Measurements from ENCODE around the gene MYL4. TPM values are rescaled to one million over a fixed set of nuclear protein-coding genes. Genes with fewer than 3 reads are reported as not detected.

MYL4 gene
- total and polyA plus RNA-seq, 10 of the 15 experiments (the other 5 are each of a cell fraction or from before 2014, with no cell fraction given), result 0.23 to 1.6 (median 0.58) TPM; not detected in 3

DNA sequence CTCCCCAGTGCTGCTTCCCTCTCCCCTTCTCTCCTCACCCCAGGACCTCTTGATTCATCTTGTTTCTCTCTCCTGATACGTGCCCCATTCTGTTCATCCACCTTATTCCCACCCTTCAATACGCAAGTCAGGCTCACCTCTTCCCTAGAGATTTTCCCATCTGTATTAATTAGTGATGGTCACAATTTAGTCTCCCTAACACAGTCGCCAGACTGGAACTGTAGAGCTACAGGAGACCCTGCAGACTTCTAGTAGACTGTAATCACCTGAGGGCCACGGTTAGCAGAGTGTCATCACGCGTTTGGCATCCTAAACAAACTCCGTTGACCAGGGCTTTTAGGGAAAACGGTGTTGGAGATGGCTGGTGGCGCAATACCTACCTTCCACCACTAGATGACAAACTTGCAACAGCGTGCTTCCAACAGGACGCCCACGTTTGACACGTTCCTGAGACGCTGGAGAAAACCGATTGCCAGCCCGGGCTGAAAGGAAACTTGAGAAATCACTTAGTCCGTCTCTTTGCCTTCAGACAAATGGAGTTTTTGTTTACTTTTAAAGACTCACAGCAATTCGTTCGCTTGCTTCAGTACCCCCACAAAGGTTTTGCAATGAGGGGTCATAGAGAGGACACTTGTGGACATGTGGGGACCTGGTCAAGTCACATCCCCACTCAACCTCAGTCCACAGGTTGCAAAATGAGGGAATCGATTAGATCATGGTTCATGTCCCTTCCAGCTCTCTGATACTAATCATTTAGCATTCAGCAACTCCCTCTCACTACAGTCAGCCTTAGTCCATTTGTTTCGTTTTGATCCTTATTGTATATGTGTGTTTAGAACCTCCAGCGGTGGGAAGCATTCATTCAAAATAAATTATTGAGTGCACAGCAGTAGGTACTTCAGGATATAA, 20.6 kb downstream of the MYL4 start (continued):
- TF ChIP-seq, protein P1, sequence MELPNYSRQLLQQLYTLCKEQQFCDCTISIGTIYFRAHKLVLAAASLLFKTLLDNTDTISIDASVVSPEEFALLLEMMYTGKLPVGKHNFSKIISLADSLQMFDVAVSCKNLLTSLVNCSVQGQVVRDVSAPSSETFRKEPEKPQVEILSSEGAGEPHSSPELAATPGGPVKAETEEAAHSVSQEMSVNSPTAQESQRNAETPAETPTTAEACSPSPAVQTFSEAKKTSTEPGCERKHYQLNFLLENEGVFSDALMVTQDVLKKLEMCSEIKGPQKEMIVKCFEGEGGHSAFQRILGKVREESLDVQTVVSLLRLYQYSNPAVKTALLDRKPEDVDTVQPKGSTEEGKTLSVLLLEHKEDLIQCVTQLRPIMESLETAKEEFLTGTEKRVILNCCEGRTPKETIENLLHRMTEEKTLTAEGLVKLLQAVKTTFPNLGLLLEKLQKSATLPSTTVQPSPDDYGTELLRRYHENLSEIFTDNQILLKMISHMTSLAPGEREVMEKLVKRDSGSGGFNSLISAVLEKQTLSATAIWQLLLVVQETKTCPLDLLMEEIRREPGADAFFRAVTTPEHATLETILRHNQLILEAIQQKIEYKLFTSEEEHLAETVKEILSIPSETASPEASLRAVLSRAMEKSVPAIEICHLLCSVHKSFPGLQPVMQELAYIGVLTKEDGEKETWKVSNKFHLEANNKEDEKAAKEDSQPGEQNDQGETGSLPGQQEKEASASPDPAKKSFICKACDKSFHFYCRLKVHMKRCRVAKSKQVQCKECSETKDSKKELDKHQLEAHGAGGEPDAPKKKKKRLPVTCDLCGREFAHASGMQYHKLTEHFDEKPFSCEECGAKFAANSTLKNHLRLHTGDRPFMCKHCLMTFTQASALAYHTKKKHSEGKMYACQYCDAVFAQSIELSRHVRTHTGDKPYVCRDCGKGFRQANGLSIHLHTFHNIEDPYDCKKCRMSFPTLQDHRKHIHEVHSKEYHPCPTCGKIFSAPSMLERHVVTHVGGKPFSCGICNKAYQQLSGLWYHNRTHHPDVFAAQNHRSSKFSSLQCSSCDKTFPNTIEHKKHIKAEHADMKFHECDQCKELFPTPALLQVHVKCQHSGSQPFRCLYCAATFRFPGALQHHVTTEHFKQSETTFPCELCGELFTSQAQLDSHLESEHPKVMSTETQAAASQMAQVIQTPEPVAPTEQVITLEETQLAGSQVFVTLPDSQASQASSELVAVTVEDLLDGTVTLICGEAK (IDR thresholded peaks at IDR 0.05; ENCODE audit: borderline replicate concordance), result no peak
- peak; percentile 46 to 73 for TF ChIP-seq IKZF2 (IDR thresholded peaks at IDR 0.05)
- TF ChIP-seq, protein P2, sequence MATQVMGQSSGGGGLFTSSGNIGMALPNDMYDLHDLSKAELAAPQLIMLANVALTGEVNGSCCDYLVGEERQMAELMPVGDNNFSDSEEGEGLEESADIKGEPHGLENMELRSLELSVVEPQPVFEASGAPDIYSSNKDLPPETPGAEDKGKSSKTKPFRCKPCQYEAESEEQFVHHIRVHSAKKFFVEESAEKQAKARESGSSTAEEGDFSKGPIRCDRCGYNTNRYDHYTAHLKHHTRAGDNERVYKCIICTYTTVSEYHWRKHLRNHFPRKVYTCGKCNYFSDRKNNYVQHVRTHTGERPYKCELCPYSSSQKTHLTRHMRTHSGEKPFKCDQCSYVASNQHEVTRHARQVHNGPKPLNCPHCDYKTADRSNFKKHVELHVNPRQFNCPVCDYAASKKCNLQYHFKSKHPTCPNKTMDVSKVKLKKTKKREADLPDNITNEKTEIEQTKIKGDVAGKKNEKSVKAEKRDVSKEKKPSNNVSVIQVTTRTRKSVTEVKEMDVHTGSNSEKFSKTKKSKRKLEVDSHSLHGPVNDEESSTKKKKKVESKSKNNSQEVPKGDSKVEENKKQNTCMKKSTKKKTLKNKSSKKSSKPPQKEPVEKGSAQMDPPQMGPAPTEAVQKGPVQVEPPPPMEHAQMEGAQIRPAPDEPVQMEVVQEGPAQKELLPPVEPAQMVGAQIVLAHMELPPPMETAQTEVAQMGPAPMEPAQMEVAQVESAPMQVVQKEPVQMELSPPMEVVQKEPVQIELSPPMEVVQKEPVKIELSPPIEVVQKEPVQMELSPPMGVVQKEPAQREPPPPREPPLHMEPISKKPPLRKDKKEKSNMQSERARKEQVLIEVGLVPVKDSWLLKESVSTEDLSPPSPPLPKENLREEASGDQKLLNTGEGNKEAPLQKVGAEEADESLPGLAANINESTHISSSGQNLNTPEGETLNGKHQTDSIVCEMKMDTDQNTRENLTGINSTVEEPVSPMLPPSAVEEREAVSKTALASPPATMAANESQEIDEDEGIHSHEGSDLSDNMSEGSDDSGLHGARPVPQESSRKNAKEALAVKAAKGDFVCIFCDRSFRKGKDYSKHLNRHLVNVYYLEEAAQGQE (IDR thresholded peaks at IDR 0.05; ENCODE audit: low read depth, low read length), result no peak
- no peak for TF ChIP-seq BACH1 (IDR thresholded peaks at IDR 0.05; ENCODE audit: borderline replicate concordance)
- TF ChIP-seq WRNIP1 (IDR thresholded peaks at IDR 0.05; ENCODE audit: borderline replicate concordance, low read depth, low read length), result no peak
- no peak for TF ChIP-seq EZH2 (IDR thresholded peaks at IDR 0.05; ENCODE audit: borderline replicate concordance, control insufficient read depth, low read depth, low read length)
- TF ChIP-seq, protein P3, sequence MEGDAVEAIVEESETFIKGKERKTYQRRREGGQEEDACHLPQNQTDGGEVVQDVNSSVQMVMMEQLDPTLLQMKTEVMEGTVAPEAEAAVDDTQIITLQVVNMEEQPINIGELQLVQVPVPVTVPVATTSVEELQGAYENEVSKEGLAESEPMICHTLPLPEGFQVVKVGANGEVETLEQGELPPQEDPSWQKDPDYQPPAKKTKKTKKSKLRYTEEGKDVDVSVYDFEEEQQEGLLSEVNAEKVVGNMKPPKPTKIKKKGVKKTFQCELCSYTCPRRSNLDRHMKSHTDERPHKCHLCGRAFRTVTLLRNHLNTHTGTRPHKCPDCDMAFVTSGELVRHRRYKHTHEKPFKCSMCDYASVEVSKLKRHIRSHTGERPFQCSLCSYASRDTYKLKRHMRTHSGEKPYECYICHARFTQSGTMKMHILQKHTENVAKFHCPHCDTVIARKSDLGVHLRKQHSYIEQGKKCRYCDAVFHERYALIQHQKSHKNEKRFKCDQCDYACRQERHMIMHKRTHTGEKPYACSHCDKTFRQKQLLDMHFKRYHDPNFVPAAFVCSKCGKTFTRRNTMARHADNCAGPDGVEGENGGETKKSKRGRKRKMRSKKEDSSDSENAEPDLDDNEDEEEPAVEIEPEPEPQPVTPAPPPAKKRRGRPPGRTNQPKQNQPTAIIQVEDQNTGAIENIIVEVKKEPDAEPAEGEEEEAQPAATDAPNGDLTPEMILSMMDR (IDR thresholded peaks at IDR 0.05 in 2 of 3, conservative IDR thresholded peaks at IDR 0.05 in 1 of 3; ENCODE audit: control insufficient read depth in 2 of 3, extremely low read depth in 1 of 3, insufficient read depth in 1 of 3, low read depth in 3 of 3, low read length in 3 of 3), result peak; percentile 99 to 100 (median 100); a peak in 5 of 6 replicates
- no peak for TF ChIP-seq PAX8 (IDR thresholded peaks at IDR 0.05)
- peak; percentile 81 for TF ChIP-seq ZSCAN29 (IDR thresholded peaks at IDR 0.05)
- peak; percentile 32; the same call in 1 of the 2 replicates for TF ChIP-seq CREM (IDR thresholded peaks at IDR 0.05; ENCODE audit: low read depth)
- no peak for TF ChIP-seq SUPT20H (IDR thresholded peaks at IDR 0.05; ENCODE audit: borderline replicate concordance, control insufficient read depth, low read depth, low read length)
- TF ChIP-seq JUND (IDR thresholded peaks at IDR 0.05; ENCODE audit: low read depth, low read length), result no peak
- no peak for TF ChIP-seq MYC (IDR thresholded peaks at IDR 0.05; ENCODE audit: insufficient read depth, insufficient read length, insufficient replicate concordance, low read length, severe bottlenecking)
- peak; percentile 90 for TF ChIP-seq SMARCA5 (IDR thresholded peaks at IDR 0.05)
- TF ChIP-seq, protein P4, sequence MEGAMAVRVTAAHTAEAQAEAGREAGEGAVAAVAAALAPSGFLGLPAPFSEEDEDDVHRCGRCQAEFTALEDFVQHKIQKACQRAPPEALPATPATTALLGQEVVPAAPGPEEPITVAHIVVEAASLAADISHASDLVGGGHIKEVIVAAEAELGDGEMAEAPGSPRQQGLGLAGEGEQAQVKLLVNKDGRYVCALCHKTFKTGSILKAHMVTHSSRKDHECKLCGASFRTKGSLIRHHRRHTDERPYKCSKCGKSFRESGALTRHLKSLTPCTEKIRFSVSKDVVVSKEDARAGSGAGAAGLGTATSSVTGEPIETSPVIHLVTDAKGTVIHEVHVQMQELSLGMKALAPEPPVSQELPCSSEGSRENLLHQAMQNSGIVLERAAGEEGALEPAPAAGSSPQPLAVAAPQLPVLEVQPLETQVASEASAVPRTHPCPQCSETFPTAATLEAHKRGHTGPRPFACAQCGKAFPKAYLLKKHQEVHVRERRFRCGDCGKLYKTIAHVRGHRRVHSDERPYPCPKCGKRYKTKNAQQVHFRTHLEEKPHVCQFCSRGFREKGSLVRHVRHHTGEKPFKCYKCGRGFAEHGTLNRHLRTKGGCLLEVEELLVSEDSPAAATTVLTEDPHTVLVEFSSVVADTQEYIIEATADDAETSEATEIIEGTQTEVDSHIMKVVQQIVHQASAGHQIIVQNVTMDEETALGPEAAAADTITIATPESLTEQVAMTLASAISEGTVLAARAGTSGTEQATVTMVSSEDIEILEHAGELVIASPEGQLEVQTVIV (IDR thresholded peaks at IDR 0.05; ENCODE audit: borderline replicate concordance, partially characterized antibody), result no peak
- TF ChIP-seq MTA3 (IDR thresholded peaks at IDR 0.05; ENCODE audit: borderline replicate concordance, low read length), result no peak; the same call in 1 of the 2 replicates

Data from GM12878 (cell line).